Endothelial cell (in vitro differentiated cells): ENCODE measurements around the gene MIXL1. TPM values are rescaled to one million over a fixed set of nuclear protein-coding genes. Genes with fewer than 3 reads are reported as not detected.

ENCODE experiments used
- DNase-seq: peaks from one replicate; pipeline ENCODE4 v3.0.0; 2021; ENCODE audit warnings: low spot score
- H3K27ac Mint-ChIP-seq: one replicate; pipeline ENCODE4 v1.8.0; 2021; ENCODE audit warnings: mixed read lengths, inconsistent platforms; ENCODE audit not compliant: unreplicated experiment
- H3K27me3 Mint-ChIP-seq: one replicate; pipeline ENCODE4 v1.8.0; 2021; ENCODE audit warnings: mild to moderate bottlenecking, moderate library complexity, mixed read lengths, inconsistent platforms; ENCODE audit not compliant: unreplicated experiment
- H3K36me3 Mint-ChIP-seq: one replicate; pipeline ENCODE4 v1.8.0; 2021; ENCODE audit warnings: mild to moderate bottlenecking, low read depth, mixed read lengths, inconsistent platforms; ENCODE audit not compliant: unreplicated experiment
- H3K4me1 Mint-ChIP-seq: one replicate; pipeline ENCODE4 v1.8.0; 2021; ENCODE audit warnings: mild to moderate bottlenecking, mixed read lengths, inconsistent platforms; ENCODE audit not compliant: unreplicated experiment
- H3K4me3 Mint-ChIP-seq: one replicate; pipeline ENCODE4 v1.8.0; 2021; ENCODE audit warnings: mild to moderate bottlenecking, mixed read lengths, inconsistent platforms; ENCODE audit not compliant: unreplicated experiment
- H3K9me3 Mint-ChIP-seq: one replicate; pipeline ENCODE4 v1.8.0; 2021; ENCODE audit warnings: mixed read lengths, inconsistent platforms; ENCODE audit not compliant: unreplicated experiment
- CTCF ChIP-seq: fragments of 200-600 bp; sonication (generic); IDR thresholded peaks from one replicate; pipeline ENCODE4 v1.5.0; 2021; ENCODE audit warnings: antibody characterized with exemption; ENCODE audit not compliant: unreplicated experiment
- total RNA-seq: library from RNA; stranded (reverse); fragmentation: NEBNext Ultra II Directional; extraction: Animal tissue kit (Norgen Biotek cat#: 25700); gene quantifications from one replicate; pipeline ENCODE4 v1.2.1, GENCODE V29; 2021; ENCODE audit not compliant: unreplicated experiment

MIXL1 gene
- total RNA-seq, 1 donor from 2014 or later = 2.4 TPM

- Mint-ChIP-seq H3K36me3 (no peaks in the 10 kb centered on the region), H3K9me3 (no peaks in the 10 kb centered on the region), H3K4me3 (no peak overlapping the region), H3K4me1 (no peaks in the 10 kb centered on the region), H3K27me3 (peaks cover 1% of the 10 kb centered on the region), H3K27ac (no peak overlapping the region)
- no peak for TF ChIP-seq CTCF
- DNase-seq = no peak
Measured at GRCh38 chr1:226204198-226204597, 19.3 kb upstream of the MIXL1 start.

GRCh38 chr1:226207048-226207447 is 16.4 kb upstream of the MIXL1 start:
- H3K36me3 Mint-ChIP-seq = no peaks in the 10 kb centered on the region
- TF ChIP-seq CTCF = no peak
- no peak overlapping the region for H3K4me3 Mint-ChIP-seq
- DNase-seq = no peak
- H3K9me3 Mint-ChIP-seq = no peaks in the 10 kb centered on the region
- H3K4me1 Mint-ChIP-seq = peaks cover 5% of the 10 kb centered on the region
- H3K27ac Mint-ChIP-seq = no peak overlapping the region
- H3K27me3 Mint-ChIP-seq = peaks cover 4% of the 10 kb centered on the region

- no peak for DNase-seq
- Mint-ChIP-seq H3K36me3 (no peaks in the 10 kb centered on the region), H3K27me3 (peaks cover 4% of the 10 kb centered on the region), H3K4me3 (no peak overlapping the region), H3K27ac (no peak overlapping the region), H3K9me3 (no peaks in the 10 kb centered on the region), H3K4me1 (peaks cover 5% of the 10 kb centered on the region)
- TF ChIP-seq CTCF = no peak
Measured at GRCh38 chr1:226209307-226210059, 14.0 kb upstream of the MIXL1 start.

GRCh38 chr1:226210571-226211176 is 12.8 kb upstream of the MIXL1 start:
- TF ChIP-seq CTCF = no peak
- Mint-ChIP-seq H3K4me3 (no peak overlapping the region), H3K9me3 (no peaks in the 10 kb centered on the region), H3K4me1 (peaks cover 8% of the 10 kb centered on the region), H3K27me3 (peaks cover 4% of the 10 kb centered on the region), H3K27ac (no peak overlapping the region), H3K36me3 (no peaks in the 10 kb centered on the region)
- no peak for DNase-seq

GRCh38 chr1:226211181-226211821 is 12.2 kb upstream of the MIXL1 start:
- DNase-seq = no peak
- no peaks in the 10 kb centered on the region for H3K36me3 Mint-ChIP-seq

More at GRCh38 chr1:226211181-226211821, 12.2 kb upstream of the MIXL1 start:
- no peaks in the 10 kb centered on the region for H3K9me3 Mint-ChIP-seq
- TF ChIP-seq CTCF = no peak
- H3K27me3 Mint-ChIP-seq = peaks cover 4% of the 10 kb centered on the region
- H3K4me1 Mint-ChIP-seq = peaks cover 14% of the 10 kb centered on the region
- H3K27ac Mint-ChIP-seq = no peak overlapping the region
- H3K4me3 Mint-ChIP-seq = no peak overlapping the region
